ENCODE measurements around the gene MPP3.

MPP3 gene

GRCh38 chr17:43878260-43879175, 45.6 kb upstream of the MPP3 start (continued):
- TF ChIP-seq ZNF488 (tag by site-specific recombination; IDR thresholded peaks at IDR 0.05) (no peak), ZNF843 (tag by site-specific recombination; IDR thresholded peaks at IDR 0.05) (no peak), ZNF121 (tag by site-specific recombination; IDR thresholded peaks at IDR 0.05) (no peak), ZNF423 (tag by site-specific recombination; IDR thresholded peaks at IDR 0.05) (no peak), ZNF473 (tag by site-specific recombination; IDR thresholded peaks at IDR 0.05) (no peak), ZNF248 (tag by site-specific recombination; IDR thresholded peaks at IDR 0.05) (no peak), ZNF266 (tag by site-specific recombination; IDR thresholded peaks at IDR 0.05; ENCODE audit: low read depth) (no peak), BCL11B (tag by site-specific recombination; IDR thresholded peaks at IDR 0.05; ENCODE audit: low read depth) (peak; percentile 41; the same call in 1 of the 2 replicates), ZNF513 (tag by site-specific recombination; IDR thresholded peaks at IDR 0.05) (no peak), ZNF404 (tag by site-specific recombination; IDR thresholded peaks at IDR 0.05) (no peak), ZNF398 (tag by site-specific recombination; IDR thresholded peaks at IDR 0.05) (no peak), ZEB2 (tag by site-specific recombination; IDR thresholded peaks at IDR 0.05) (peak; percentile 73), GLIS1 (tag by site-specific recombination; IDR thresholded peaks at IDR 0.05) (peak; percentile 80), ZNF211 (tag by site-specific recombination; IDR thresholded peaks at IDR 0.05; ENCODE audit: low read depth) (no peak), MEIS1 (CRISPR knock-in tag; IDR thresholded peaks at IDR 0.05; ENCODE audit: borderline replicate concordance) (no peak), ZSCAN16 (tag by site-specific recombination; IDR thresholded peaks at IDR 0.05) (no peak), INSM2 (tag by site-specific recombination; IDR thresholded peaks at IDR 0.05) (no peak), ZBTB48 (tag by site-specific recombination; IDR thresholded peaks at IDR 0.05) (no peak; the same call in 1 of the 2 replicates), ZNF350 (tag by site-specific recombination; IDR thresholded peaks at IDR 0.05) (no peak), ZNF560 (tag by site-specific recombination; IDR thresholded peaks at IDR 0.05; ENCODE audit: borderline replicate concordance) (no peak), OVOL3 (tag by site-specific recombination; IDR thresholded peaks at IDR 0.05) (no peak), KLF1 (tag by site-specific recombination; IDR thresholded peaks at IDR 0.05) (no peak), ZSCAN30 (tag by site-specific recombination; IDR thresholded peaks at IDR 0.05) (no peak), ZNF223 (tag by site-specific recombination; IDR thresholded peaks at IDR 0.05) (no peak), ZNF501 (tag by site-specific recombination; IDR thresholded peaks at IDR 0.05) (no peak), ZNF214 (tag by site-specific recombination; IDR thresholded peaks at IDR 0.05; ENCODE audit: borderline replicate concordance) (no peak), ZSCAN5A (tag by site-specific recombination; IDR thresholded peaks at IDR 0.05) (no peak), IKZF3 (tag by site-specific recombination; IDR thresholded peaks at IDR 0.05) (peak; percentile 93), ZNF610 (tag by site-specific recombination; IDR thresholded peaks at IDR 0.05; ENCODE audit: borderline replicate concordance) (no peak), ZNF133 (tag by site-specific recombination; IDR thresholded peaks at IDR 0.05) (no peak), ZBTB8A (tag by site-specific recombination; IDR thresholded peaks at IDR 0.05) (peak; percentile 78), CTCF (tag by site-specific recombination; IDR thresholded peaks at IDR 0.05) (peak; percentile 98)
